Prostate gland (tissue), 2 donors: ENCODE measurements around the gene TRABD.

Source experiments
- POLR2A ChIP-seq: fragments of 450-650 bp; IDR thresholded peaks from one replicate; pipeline ENCODE4 v1.6.1; 2016; ENCODE audit warnings: antibody characterized with exemption, mild to moderate bottlenecking
- POLR2AphosphoS5 ChIP-seq: sonication (generic); formaldehyde crosslinking; IDR thresholded peaks from one replicate; pipeline ENCODE4 v1.6.1; 2017; ENCODE audit warnings: antibody characterized with exemption
- TF ChIP-seq, protein P1 (sequence below), 4 experiments: fragments of 200-600 bp in 2 of 4; fragments of 450-650 bp in 2 of 4; sonication (generic) in 2 of 4; IDR thresholded peaks; 1 replicate in 3 of 4; 2 replicates in 1 of 4; pipeline ENCODE4 v1.5.1; 2016 to 2019; ENCODE audit warnings: antibody characterized with exemption in 4 of 4, mild to moderate bottlenecking in 2 of 4, moderate library complexity in 2 of 4

DNA sequence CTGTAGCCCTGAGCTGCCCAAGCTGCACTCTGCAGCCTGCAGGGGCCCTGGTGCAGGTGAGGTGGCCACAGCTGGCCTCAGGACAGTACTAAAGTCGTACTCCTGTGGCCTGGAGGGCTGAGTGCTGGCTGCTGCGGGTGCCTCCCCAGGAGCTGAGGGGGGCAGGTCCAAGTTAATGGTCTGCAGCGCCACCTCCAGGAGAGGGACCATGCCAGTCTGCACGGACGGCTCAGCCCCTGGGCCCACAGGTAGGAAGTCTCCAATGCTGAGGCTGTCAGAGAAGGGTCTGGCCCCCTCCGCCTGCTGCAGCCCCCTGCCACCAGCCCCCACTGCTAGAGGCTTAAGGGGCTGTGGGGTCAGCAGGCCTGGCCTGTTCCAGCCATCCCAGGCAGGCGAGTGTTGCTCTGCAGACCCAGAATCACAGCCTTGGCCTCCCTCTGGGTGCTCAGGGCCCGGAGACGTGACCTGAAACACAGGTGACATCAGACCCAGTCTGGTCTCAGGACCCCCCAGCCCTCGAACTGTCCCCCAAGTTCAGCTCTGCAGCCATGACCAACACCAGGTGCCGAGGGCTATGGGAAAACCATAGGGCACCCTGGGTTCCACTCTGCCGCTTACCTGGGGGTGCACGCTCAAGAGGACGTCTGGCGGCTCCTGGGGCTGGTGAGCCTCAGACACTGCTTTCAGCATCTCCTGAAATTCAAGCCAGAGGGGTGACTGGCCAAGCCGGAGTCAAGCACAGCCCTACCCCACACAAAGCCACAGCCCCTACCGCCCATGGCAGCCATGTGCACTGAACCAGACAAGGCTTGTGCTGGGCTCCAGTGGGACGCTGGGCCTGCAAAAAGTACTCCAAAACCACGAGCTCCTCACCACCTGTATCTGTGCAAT is 35.9 kb downstream of the TRABD start:
- TF ChIP-seq, protein P1, sequence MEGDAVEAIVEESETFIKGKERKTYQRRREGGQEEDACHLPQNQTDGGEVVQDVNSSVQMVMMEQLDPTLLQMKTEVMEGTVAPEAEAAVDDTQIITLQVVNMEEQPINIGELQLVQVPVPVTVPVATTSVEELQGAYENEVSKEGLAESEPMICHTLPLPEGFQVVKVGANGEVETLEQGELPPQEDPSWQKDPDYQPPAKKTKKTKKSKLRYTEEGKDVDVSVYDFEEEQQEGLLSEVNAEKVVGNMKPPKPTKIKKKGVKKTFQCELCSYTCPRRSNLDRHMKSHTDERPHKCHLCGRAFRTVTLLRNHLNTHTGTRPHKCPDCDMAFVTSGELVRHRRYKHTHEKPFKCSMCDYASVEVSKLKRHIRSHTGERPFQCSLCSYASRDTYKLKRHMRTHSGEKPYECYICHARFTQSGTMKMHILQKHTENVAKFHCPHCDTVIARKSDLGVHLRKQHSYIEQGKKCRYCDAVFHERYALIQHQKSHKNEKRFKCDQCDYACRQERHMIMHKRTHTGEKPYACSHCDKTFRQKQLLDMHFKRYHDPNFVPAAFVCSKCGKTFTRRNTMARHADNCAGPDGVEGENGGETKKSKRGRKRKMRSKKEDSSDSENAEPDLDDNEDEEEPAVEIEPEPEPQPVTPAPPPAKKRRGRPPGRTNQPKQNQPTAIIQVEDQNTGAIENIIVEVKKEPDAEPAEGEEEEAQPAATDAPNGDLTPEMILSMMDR (IDR thresholded peaks at IDR 0.05) = no peak
- TF ChIP-seq POLR2AphosphoS5 (no peak), POLR2A (no peak)
